ENCODE data around the gene MDH1.
"Not testable (repeated sequence)": the region's sequence is repeated elsewhere in the genome, so short reads cannot be mapped to it uniquely, and the experiment has no call there.

The MDH1 gene

DNA sequence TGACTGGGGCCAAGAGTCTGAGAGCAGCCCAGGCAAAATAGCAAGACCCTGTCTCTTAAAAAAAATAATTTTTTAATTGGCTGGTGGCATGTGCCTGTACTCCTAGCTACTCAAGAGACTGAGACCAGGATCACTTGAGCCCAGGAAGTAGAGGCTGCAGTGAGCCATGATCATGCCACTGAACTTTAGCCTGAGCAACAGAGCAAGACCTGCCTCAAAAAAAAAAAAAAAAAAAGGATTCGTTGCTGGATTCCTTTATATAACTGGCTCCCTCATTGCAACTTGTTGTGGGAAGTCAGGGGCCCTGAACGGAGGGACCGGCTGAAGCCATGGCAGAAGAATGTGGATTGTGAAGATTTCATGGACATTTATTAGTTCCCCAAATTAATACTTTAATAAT lies 15.7 kb upstream of the MDH1 start:
- DNase-seq; H3K4me3 ChIP-seq (ENCODE audit: control insufficient read depth in 1 of 7, extremely low read depth in 1 of 7, insufficient read depth in 4 of 7, low read depth in 2 of 7, low read length in 6 of 7); H3K4me1 ChIP-seq (ENCODE audit: control extremely low read depth in 1 of 4, control insufficient read depth in 4 of 4, insufficient read depth in 4 of 4, low read length in 3 of 4); H3K36me3 ChIP-seq (ENCODE audit: control insufficient read depth in 4 of 4, insufficient read depth in 4 of 4, low read length in 3 of 4); POLR2A ChIA-PET; H3K27me3 ChIP-seq (replicated peaks in 2 of 5; ENCODE audit: control insufficient read depth in 4 of 5, insufficient read depth in 5 of 5, low read length in 4 of 5); H3K27ac ChIP-seq (ENCODE audit: insufficient read depth in 1 of 2, low read depth in 1 of 2, low read length in 2 of 2, poor library complexity in 1 of 2, severe bottlenecking in 2 of 2); CTCF ChIA-PET: not testable (repeated sequence)
- WGBS (ENCODE audit: insufficient coverage), result no CpG with 5 or more reads among the region's 3 CpGs
- H3K9me3 ChIP-seq (ENCODE audit: control extremely low read depth in 1 of 5, control insufficient read depth in 4 of 5, insufficient read depth in 2 of 5, low read depth in 1 of 5, low read length in 4 of 5), result peaks cover 0 to 10% (median 6%) of the 10 kb centered on the region in 5 experiments

DNA sequence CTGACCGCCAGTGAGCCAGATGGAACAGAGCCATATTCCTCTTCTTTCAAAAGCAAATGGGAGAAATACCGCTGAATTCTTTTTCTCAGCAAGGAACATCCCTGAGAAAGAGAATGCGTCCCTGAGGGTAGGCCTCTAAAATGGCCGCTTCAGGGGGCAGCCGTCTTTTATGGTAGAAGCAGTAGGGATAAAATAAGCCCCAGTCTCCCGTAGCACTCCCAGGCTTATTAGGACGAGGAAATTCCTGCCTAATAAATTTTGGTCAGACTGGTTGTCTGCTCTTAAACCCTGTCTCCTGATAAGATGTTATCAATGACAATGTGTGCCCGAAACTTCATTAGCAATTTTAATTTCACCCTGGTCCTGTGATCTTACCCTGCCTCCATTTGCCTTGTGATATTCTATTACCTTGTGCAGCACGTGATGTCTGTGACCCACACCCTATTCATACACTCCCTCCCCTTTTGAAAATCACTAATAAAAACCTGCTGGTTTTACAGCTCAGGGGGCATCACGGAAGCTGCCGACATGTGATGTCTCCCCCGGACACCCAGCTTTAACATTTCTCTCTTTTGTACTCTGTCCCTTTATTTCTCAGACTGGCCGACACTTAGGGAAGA lies 14.9 kb upstream of the MDH1 start:
- POLR2A ChIA-PET; H3K4me3 ChIP-seq (ENCODE audit: control insufficient read depth in 1 of 7, extremely low read depth in 1 of 7, insufficient read depth in 4 of 7, low read depth in 2 of 7, low read length in 6 of 7); DNase-seq; H3K9me3 ChIP-seq (ENCODE audit: control extremely low read depth in 1 of 5, control insufficient read depth in 4 of 5, insufficient read depth in 2 of 5, low read depth in 1 of 5, low read length in 4 of 5); H3K36me3 ChIP-seq (ENCODE audit: control insufficient read depth in 4 of 4, insufficient read depth in 4 of 4, low read length in 3 of 4); H3K27ac ChIP-seq (ENCODE audit: insufficient read depth in 1 of 2, low read depth in 1 of 2, low read length in 2 of 2, poor library complexity in 1 of 2, severe bottlenecking in 2 of 2); H3K27me3 ChIP-seq (replicated peaks in 2 of 5; ENCODE audit: control insufficient read depth in 4 of 5, insufficient read depth in 5 of 5, low read length in 4 of 5); H3K4me1 ChIP-seq (ENCODE audit: control extremely low read depth in 1 of 4, control insufficient read depth in 4 of 4, insufficient read depth in 4 of 4, low read length in 3 of 4): not testable (repeated sequence)
- 95% methylated on average over 8 of the region's 13 CpGs for WGBS (ENCODE audit: insufficient coverage)
- CTCF ChIA-PET, result interaction anchor here (0.9 kb wide), 1 partner anchor 11 kb away, joined by 3 read pairs; no protein-coding TSS in a partner anchor

DNA sequence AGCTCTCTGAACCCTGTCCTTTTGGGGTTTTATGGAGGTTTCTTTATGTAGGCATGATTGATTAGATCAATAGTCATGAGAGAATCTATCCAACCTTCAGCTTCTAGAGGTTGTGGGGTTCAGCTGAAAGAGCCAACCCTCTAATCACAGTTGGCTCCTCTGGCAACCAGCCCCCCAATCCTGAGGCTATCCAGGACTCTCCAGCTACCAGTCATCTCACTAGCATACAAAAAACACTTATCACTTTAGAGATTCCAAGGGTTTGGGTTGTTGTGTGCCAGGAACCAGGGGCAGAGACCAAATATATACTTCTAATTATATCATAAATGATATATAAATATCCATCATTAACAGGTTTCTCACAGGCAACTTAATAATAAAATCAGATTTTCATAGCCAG lies 12.2 kb upstream of the MDH1 start:
- DNase-seq, result no peak
- Histone ChIP-seq H3K9me3 (ENCODE audit: control extremely low read depth in 1 of 5, control insufficient read depth in 4 of 5, insufficient read depth in 2 of 5, low read depth in 1 of 5, low read length in 4 of 5) (peaks cover 0 to 8% (median 2%) of the 10 kb centered on the region in 5 experiments), H3K36me3 (ENCODE audit: control insufficient read depth in 4 of 4, insufficient read depth in 4 of 4, low read length in 3 of 4) (no peaks in the 10 kb centered on the region), H3K4me3 (ENCODE audit: control insufficient read depth in 1 of 7, extremely low read depth in 1 of 7, insufficient read depth in 4 of 7, low read depth in 2 of 7, low read length in 6 of 7) (no peak overlapping the region), H3K27ac (ENCODE audit: insufficient read depth in 1 of 2, low read depth in 1 of 2, low read length in 2 of 2, poor library complexity in 1 of 2, severe bottlenecking in 2 of 2) (no peak overlapping the region), H3K27me3 (replicated peaks in 2 of 5; ENCODE audit: control insufficient read depth in 4 of 5, insufficient read depth in 5 of 5, low read length in 4 of 5) (no peaks in the 10 kb centered on the region), H3K4me1 (ENCODE audit: control extremely low read depth in 1 of 4, control insufficient read depth in 4 of 4, insufficient read depth in 4 of 4, low read length in 3 of 4) (no peaks in the 10 kb centered on the region)
- ChIA-PET CTCF (no interaction called here), POLR2A (no interaction called here)

DNA sequence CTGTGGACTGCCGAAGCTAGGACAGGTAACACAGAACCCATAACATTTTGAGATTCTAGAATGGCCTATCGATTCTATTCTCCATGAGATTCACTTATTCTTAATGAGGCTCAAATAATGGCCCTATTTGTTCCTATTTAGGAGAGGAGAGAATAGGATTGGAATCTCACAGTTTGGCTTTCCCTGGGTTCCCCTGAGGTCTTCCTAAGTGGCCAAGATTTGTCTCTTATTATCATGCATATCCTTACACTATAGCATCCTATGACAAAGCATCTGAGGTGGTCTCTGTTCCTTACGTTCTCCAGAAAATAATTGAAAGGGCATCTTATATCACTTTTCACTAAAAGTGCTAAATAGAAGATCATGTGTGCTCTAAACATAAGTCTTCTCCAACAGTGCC lies 10.0 kb upstream of the MDH1 start:
- Histone ChIP-seq H3K4me1 (ENCODE audit: control extremely low read depth in 1 of 4, control insufficient read depth in 4 of 4, insufficient read depth in 4 of 4, low read length in 3 of 4) (no peaks in the 10 kb centered on the region), H3K4me3 (ENCODE audit: control insufficient read depth in 1 of 7, extremely low read depth in 1 of 7, insufficient read depth in 4 of 7, low read depth in 2 of 7, low read length in 6 of 7) (no peak overlapping the region), H3K36me3 (ENCODE audit: control insufficient read depth in 4 of 4, insufficient read depth in 4 of 4, low read length in 3 of 4) (no peaks in the 10 kb centered on the region), H3K9me3 (ENCODE audit: control extremely low read depth in 1 of 5, control insufficient read depth in 4 of 5, insufficient read depth in 2 of 5, low read depth in 1 of 5, low read length in 4 of 5) (peaks cover 0 to 4% (median under 1%) of the 10 kb centered on the region in 5 experiments), H3K27ac (ENCODE audit: insufficient read depth in 1 of 2, low read depth in 1 of 2, low read length in 2 of 2, poor library complexity in 1 of 2, severe bottlenecking in 2 of 2) (no peak overlapping the region), H3K27me3 (replicated peaks in 2 of 5; ENCODE audit: control insufficient read depth in 4 of 5, insufficient read depth in 5 of 5, low read length in 4 of 5) (no peaks in the 10 kb centered on the region)
- WGBS (ENCODE audit: insufficient coverage), result 100% methylated on average over 1 of the region's 3 CpGs
- CTCF ChIA-PET, result no interaction called here
- POLR2A ChIA-PET, result no interaction called here
- DNase-seq, result no peak

DNA sequence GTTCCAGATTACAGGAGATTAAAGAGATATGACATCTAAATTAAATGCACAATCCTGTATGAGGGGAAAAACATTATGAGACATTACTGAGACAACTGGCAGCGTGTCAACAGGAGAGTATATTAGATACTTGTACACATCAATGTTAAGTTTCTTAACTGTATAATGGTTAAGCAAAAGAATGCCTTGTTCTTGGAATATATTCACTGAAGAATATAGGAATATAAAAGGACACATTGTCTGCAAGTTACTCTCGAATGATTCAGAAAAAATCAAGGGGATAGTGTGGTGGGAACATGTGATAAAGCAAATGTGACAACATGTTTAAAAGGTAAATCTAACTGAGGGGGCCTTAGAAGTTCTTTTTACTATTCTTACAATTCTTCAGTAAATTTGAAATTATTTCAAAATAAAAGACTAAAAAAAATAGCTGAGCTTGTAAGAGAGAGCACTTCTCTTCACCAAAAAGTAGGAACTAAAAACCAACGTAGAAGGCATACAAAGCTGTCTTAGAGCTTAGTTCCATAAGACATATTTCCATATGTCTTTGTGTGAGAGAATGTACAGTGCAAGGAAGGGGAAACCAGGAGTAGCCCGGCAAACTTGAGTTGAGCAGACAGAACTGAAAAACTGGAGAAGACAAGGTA lies 8.0 kb upstream of the MDH1 start:
- POLR2A ChIA-PET, result no interaction called here
- H3K36me3 ChIP-seq (ENCODE audit: control insufficient read depth in 4 of 4, insufficient read depth in 4 of 4, low read length in 3 of 4), result no peaks in the 10 kb centered on the region
- H3K9me3 ChIP-seq (ENCODE audit: control extremely low read depth in 1 of 5, control insufficient read depth in 4 of 5, insufficient read depth in 2 of 5, low read depth in 1 of 5, low read length in 4 of 5), result peaks cover 0 to 2% (median 0%) of the 10 kb centered on the region in 5 experiments
- H3K27ac ChIP-seq (ENCODE audit: insufficient read depth in 1 of 2, low read depth in 1 of 2, low read length in 2 of 2, poor library complexity in 1 of 2, severe bottlenecking in 2 of 2), result no peak overlapping the region
- H3K4me1 ChIP-seq (ENCODE audit: control extremely low read depth in 1 of 4, control insufficient read depth in 4 of 4, insufficient read depth in 4 of 4, low read length in 3 of 4), result no peaks in the 10 kb centered on the region
- CTCF ChIA-PET, result no interaction called here
- no peak overlapping the region for H3K4me3 ChIP-seq (ENCODE audit: control insufficient read depth in 1 of 7, extremely low read depth in 1 of 7, insufficient read depth in 4 of 7, low read depth in 2 of 7, low read length in 6 of 7)
- no peaks in the 10 kb centered on the region for H3K27me3 ChIP-seq (replicated peaks in 2 of 5; ENCODE audit: control insufficient read depth in 4 of 5, insufficient read depth in 5 of 5, low read length in 4 of 5)
- WGBS (ENCODE audit: insufficient coverage), result 100% methylated on average over 2 of the region's 4 CpGs
- no peak for DNase-seq

DNA sequence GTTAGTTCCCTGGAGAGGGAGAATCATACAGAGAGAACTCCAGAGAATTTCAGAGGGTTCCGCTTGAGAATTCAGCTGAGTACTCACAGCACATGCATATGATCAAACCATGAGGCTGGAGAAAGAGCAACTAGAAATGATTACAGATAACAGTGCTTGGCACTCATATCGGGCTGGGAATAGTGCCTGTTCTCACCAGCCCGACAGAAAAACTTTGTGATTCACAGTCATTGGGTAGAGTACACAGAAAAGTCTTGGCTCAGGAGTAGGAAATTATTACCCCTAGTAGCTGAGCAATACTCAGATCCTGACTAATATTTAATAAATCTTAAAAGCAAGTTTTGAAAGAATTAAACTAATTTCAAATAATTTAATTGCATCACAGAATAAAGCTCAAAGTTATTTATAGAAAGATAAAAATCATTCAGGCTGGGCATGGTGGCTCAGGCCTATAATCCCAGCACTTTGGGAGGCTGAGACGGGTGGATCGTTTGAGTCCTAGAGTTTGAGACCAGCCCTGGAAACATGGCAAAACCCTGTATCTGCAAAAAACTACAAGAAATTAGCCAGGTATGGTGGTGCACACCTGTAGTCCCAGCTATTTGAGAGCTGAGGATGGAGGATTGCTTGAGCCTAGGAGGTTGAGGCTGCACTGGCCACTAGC lies 7.3 kb upstream of the MDH1 start:
- ChIA-PET POLR2A (no interaction called here), CTCF (no interaction called here)
- Histone ChIP-seq H3K27ac (ENCODE audit: insufficient read depth in 1 of 2, low read depth in 1 of 2, low read length in 2 of 2, poor library complexity in 1 of 2, severe bottlenecking in 2 of 2) (no peak overlapping the region), H3K4me3 (ENCODE audit: control insufficient read depth in 1 of 7, extremely low read depth in 1 of 7, insufficient read depth in 4 of 7, low read depth in 2 of 7, low read length in 6 of 7) (no peak overlapping the region), H3K9me3 (ENCODE audit: control extremely low read depth in 1 of 5, control insufficient read depth in 4 of 5, insufficient read depth in 2 of 5, low read depth in 1 of 5, low read length in 4 of 5) (peaks cover 0 to 2% (median 0%) of the 10 kb centered on the region in 5 experiments), H3K4me1 (ENCODE audit: control extremely low read depth in 1 of 4, control insufficient read depth in 4 of 4, insufficient read depth in 4 of 4, low read length in 3 of 4) (peaks cover 0 to under 1% (median 0%) of the 10 kb centered on the region in 4 experiments), H3K27me3 (replicated peaks in 2 of 5; ENCODE audit: control insufficient read depth in 4 of 5, insufficient read depth in 5 of 5, low read length in 4 of 5) (no peaks in the 10 kb centered on the region), H3K36me3 (ENCODE audit: control insufficient read depth in 4 of 4, insufficient read depth in 4 of 4, low read length in 3 of 4) (no peaks in the 10 kb centered on the region)
- no peak for DNase-seq
- 100% methylated on average over 4 of the region's 5 CpGs for WGBS (ENCODE audit: insufficient coverage)

DNA sequence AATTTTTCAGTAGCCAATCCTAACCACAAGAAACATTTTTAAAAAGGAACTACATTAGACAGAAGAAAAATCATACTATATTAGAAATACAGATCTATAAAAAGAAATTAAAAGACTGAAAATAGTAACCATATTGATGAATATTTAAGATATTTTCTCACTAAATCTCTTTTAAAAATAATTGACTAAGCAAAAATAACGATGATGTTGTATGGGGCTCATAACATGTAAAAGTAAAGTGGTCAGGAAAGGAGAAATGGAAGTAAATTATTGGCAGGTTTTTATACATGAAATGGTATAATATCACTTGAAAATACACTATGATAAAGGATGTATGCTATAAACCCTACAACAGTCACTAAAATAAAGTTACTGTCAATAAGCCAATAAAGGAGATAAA lies 5.9 kb upstream of the MDH1 start:
- no CpG with 5 or more reads among the region's 1 CpG for WGBS (ENCODE audit: insufficient coverage)
- no peak overlapping the region for H3K4me3 ChIP-seq (ENCODE audit: control insufficient read depth in 1 of 7, extremely low read depth in 1 of 7, insufficient read depth in 4 of 7, low read depth in 2 of 7, low read length in 6 of 7)
- CTCF ChIA-PET, result interaction anchor here (0.9 kb wide), 1 partner anchor 272 kb away, joined by 3 read pairs; no protein-coding TSS in a partner anchor
- peaks cover 0 to 13% (median 7%) of the 10 kb centered on the region in 4 experiments for H3K4me1 ChIP-seq (ENCODE audit: control extremely low read depth in 1 of 4, control insufficient read depth in 4 of 4, insufficient read depth in 4 of 4, low read length in 3 of 4)
- H3K27ac ChIP-seq (ENCODE audit: insufficient read depth in 1 of 2, low read depth in 1 of 2, low read length in 2 of 2, poor library complexity in 1 of 2, severe bottlenecking in 2 of 2), result no peak overlapping the region
- no peaks in the 10 kb centered on the region for H3K27me3 ChIP-seq (replicated peaks in 2 of 5; ENCODE audit: control insufficient read depth in 4 of 5, insufficient read depth in 5 of 5, low read length in 4 of 5)
- no peaks in the 10 kb centered on the region for H3K36me3 ChIP-seq (ENCODE audit: control insufficient read depth in 4 of 4, insufficient read depth in 4 of 4, low read length in 3 of 4)
- POLR2A ChIA-PET, result no interaction called here
- no peak for DNase-seq
- H3K9me3 ChIP-seq (ENCODE audit: control extremely low read depth in 1 of 5, control insufficient read depth in 4 of 5, insufficient read depth in 2 of 5, low read depth in 1 of 5, low read length in 4 of 5), result peaks cover 0 to 2% (median 0%) of the 10 kb centered on the region in 5 experiments

All from common myeloid progenitor, CD34-positive (primary cell).